Stimulated activated CD4-positive, alpha-beta T cell treated with anti-CD3 and anti-CD28 coated beads, Interleukin-2, amount 100 ng/mL, for 24 hours (primary cell): ENCODE measurements around the gene TP53I13.

ENCODE experiments used
- DNase-seq, 2 donors: peaks; one replicate each; pipeline ENCODE4 v3.0.0-alpha.2; 2020

TP53I13 gene

GRCh38 chr17:29567554-29568330, 759 bp upstream of the TP53I13 start:
- peak; percentile 77 to 82 for DNase-seq

GRCh38 chr17:29569245-29569950, 897 bp downstream of the TP53I13 start:
- no peak for DNase-seq

GRCh38 chr17:29570521-29570920, 2.0 kb downstream of the TP53I13 start:
- no peak for DNase-seq

DNA sequence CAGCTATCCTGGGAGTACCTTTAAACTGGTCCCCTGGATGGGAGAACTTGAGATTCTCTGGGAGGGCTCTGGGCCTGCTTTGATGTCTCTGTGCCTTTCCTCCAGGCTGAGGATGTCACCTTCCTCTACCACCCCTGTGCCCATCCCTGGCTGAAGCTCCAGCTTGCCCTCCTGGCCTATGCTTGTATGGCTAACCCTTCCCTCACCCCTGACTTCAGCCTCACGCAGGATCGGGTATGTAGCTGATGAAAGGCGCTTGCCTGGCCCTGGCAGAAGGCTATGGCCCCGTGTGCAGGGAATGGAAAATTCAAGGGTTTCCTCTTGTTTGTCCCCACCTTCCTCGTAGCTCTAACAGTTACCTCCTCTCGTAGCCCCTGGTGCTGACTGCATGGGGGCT, 3.0 kb downstream of the TP53I13 start:
- DNase-seq, result no peak

GRCh38 chr17:29571883-29572681, 3.6 kb downstream of the TP53I13 start:
- no peak for DNase-seq

DNA sequence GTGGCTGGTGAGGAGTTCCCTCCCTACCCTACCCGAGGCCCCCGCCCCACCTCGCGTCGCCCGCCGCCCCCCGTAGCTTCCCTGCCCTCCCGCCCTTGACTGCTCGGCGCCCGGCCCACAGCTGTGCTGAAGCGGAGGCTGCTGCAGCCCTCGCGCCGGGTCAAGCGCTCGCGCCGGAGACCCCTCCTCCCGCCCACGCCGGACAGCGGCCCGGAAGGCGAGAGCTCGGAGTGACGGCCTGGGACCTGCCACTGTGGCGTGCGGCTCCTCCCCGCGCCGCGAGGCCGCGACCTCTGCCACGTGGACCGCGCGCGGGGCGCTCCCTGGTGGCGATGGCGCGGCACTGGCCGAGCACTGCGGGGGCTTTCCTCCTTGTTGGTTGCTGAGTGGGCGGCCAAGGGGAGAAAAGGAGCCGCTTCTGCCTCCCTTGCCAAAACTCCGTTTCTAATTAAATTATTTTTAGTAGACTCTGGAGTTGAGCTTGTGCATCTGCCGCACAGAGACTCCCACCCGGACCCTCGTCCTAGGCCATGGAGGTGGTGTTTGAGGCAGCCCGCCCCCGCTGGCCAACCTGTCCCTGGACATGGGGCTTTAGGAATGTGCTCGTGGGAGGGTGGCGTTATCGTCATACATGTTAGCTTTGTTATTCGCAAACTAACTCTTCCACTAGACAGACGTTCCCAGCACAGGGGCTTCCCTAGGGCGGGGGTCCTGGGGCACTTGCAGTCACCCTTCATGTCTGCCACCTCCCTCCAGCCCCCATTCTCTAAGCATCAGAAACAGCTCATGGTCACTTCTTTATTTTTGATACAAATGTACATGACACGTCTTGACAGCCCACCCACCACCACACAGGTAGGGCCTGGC, 4.4 kb downstream of the TP53I13 start:
- DNase-seq, result peak; percentile 55 to 71

GRCh38 chr17:29573558-29573869, 5.0 kb downstream of the TP53I13 start:
- no peak for DNase-seq

- no peak for DNase-seq
Measured at GRCh38 chr17:29573871-29574731, 5.6 kb downstream of the TP53I13 start.

DNA sequence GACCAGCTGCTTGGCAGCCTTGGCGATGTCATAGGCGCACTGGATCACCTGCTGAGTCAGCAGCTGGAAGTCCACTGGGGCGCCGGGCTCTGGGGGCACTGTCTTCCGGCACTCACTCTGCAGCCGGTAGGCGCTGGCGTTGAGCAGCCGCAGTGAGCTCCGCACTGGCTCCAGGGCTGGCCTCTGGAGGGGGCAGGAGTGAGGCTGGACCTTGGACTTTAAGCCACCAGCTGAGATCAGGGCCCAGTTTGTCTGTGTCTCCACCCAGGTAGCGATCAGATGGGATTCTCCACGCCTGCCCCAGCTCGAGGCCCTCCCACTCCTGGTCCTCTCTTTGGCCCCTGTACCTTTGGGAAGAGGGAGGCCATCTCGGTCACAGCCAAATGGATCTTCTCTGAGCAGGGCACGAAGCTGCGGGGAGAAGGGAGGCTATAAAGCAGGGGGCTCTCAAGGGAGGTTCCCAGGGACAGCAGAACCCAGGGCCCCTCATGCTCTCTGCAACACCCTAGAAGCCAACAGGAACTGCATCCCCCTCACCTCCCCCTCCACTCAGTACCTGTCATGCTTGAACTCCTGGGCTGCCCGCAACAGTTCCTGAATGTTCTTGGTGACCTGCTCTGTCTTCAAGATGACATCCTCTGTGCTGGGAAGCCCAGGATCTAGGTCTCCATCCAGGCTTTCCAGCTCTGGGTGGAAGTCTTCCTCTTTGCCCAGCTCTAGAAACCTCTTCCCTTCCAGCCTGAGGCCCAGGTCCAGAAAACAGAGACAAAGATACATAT, 6.4 kb downstream of the TP53I13 start:
- DNase-seq, result no peak

GRCh38 chr17:29575511-29576213, 7.2 kb downstream of the TP53I13 start:
- no peak for DNase-seq

DNA sequence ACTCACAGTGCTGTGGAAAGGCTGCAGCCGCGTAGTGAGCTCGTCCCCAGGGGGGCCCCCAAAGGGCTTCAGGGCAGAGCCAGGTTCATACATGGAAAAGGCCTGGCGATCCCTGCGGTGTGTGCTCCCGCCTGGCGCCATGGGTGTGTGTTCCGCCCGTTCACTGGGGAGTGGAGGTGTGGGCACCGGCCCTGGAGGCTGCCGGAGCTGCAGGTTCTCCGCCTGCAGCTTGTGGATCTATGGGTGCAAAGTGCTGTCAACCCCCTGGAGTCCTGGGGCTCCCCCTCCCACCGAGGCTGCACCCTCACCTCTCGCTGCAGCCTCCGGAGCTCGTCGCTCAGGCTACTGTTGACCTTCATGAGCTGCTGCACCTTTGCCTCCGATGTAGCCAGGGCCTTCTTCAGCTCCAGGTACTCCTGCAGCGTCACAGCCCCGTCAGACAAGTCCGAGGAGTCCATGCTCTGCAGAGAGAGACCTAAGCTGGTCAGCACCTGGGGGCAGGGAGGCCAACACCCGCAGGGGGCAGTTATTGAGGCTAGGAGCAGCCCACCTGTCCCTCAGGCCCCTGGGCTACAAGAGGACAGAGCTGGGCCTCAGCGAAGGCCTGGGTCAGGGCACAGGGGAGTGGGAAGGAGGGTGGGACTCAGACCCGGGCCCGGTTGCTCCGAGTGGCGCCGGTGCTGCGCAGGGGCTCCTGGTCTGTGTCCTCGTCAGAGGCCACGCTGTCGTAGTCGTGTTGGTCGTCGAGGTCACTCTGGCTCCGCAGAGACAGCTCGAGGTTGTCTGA, 7.9 kb downstream of the TP53I13 start:
- DNase-seq, result no peak

DNA sequence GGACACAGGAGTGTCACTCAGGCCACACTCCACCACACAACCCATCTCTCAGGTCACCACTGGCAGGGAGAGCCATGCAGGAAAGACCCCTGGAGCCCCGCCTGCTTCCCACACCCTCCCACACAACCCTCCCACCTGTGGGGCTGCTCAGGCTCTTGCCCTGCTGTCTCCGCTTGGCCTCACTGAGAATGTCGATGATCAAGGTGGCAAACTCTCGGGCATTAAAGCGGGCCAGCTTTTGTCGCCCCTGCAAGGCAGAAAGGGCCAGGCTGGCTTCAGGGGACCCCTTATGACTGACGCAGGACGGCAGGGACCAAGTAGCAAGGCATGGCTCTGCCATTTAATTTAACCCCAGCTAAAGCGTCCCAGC, 8.5 kb downstream of the TP53I13 start:
- no peak for DNase-seq

GRCh38 chr17:29577385-29578211, 9.1 kb downstream of the TP53I13 start:
- DNase-seq, result no peak

DNA sequence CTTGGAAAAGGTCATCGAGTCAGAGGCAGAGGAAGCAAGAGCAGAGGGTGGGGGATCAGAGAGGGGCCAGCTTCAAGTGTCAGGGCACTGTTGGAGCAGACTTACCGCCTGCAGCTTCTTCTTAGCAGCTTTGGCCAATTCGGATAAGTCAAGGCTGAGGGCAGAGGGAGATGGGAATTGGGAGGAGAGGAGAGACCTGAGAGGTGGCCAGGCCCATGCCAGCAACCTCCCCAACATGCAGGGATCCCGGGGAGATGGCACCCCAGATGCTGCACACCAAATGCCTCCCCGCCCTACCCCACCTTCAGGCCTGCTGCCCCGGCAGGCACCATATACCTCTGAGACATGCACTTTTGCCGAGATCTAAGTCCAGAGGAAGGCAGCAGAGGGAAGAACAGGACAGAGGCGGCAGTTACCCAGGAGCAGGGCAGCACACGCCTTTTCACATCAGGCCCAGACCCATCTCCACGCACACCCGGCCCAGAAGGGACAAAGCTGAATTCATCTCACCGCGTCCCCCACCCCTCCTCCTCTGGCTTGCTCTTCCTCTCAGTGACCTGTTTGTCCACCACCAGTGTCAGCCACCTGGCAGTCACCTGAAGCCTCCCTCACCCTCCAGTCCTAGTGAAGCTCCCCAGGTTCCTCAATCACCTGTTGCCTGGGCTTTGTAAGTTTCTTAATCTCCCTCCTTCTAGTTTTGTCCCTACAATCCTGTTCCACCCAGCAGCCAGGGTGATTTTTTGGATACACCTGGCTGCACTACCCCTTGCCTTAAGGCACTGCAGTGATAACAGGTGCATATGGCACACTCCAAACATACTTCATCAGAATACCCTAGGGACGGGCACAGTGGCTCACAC, 10.4 kb downstream of the TP53I13 start:
- no peak for DNase-seq

DNA sequence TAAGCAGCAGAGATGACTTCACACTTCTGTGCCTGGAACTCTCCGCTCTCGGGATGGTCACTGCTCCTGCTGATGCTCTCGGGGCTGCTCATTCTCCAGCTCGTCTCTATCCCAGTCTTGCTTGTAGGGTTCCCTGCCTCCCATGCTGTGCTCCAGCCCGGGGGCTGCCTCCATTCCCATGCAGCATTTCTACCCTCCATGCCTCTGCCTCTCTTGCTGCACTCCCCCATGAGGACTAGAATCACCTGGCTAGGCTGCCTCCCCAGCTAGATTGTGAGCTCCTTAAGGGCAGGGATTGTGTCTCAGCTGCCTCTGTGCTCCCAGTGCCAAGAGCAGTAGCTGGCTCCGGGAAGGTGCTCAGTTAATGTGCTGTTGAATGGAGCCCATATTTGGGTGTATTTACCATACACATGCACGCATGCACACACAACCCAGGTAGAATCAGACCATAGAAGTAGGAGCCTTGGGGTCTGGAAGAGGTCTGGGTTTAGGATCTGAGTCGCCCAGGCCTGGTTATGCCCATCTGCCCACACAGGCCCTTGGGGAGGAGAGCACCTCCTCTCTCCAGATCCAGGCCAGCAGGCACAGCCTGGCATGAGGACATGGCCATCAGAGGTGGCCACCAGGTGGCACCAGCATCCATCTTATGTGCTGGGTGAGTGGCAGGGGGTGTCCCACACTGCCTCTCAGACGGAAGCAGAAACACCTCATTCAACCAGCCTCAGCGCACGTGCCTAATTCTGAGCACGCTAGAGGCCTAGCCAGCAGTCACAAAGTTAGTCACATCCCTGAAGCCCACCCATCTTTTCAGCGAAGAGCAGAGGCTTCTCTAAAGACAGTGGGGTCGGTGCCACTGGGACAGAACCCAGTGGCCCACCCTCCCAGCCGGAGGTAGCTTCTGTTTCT, 11.6 kb downstream of the TP53I13 start:
- DNase-seq, result peak; percentile 91 to 92

GRCh38 chr17:29581583-29582253, 13.2 kb downstream of the TP53I13 start:
- DNase-seq, result no peak
